Activated CD4-positive, alpha-beta memory T cell treated with anti-CD3 and anti-CD28 coated beads for 36 hours (primary cell): ENCODE data around the gene ODC1. TPM values are rescaled to one million over a fixed set of nuclear protein-coding genes. Genes with fewer than 3 reads are reported as not detected.

ENCODE experiments used
- CTCF ChIA-PET: fragments of 350-600 bp; sonication (Branson Sonifier 250); formaldehyde crosslinking; loops from one replicate; lab custom pipeline; 2021; ENCODE audit warnings: antibody characterized with exemption, inconsistent platforms; lab: Charles Lee
- POLR2A ChIA-PET: fragments of 350-600 bp; sonication (Branson Sonifier 250); formaldehyde crosslinking; loops from one replicate; lab custom pipeline; 2021; ENCODE audit warnings: antibody characterized with exemption; lab: Charles Lee
- DNase-seq: peaks from one replicate; pipeline ENCODE4 v3.0.0-alpha.2; 2020
- H3K27ac Mint-ChIP-seq: one replicate; pipeline ENCODE4 v1.8.0; 2021; ENCODE audit warnings: mixed read lengths
- H3K27me3 Mint-ChIP-seq: one replicate; pipeline ENCODE4 v1.8.0; 2021; ENCODE audit warnings: mixed read lengths
- H3K36me3 Mint-ChIP-seq: one replicate; pipeline ENCODE4 v1.8.0; 2021; ENCODE audit warnings: mixed read lengths
- H3K4me1 Mint-ChIP-seq: one replicate; pipeline ENCODE4 v1.8.0; 2021; ENCODE audit warnings: low read depth, mixed read lengths
- H3K4me3 Mint-ChIP-seq: one replicate; pipeline ENCODE4 v1.8.0; 2021; ENCODE audit warnings: mild to moderate bottlenecking, mixed read lengths
- H3K9me3 Mint-ChIP-seq: one replicate; pipeline ENCODE4 v1.8.0; 2021; ENCODE audit warnings: mixed read lengths
- intact Hi-C: fragments of 100-400 bp; cut with micrococcal nuclease; formaldehyde crosslinking; loops from one replicate; pipeline ENCODE4 v1.15.1; 2023
- total RNA-seq, 2 experiments: library from RNA; stranded (reverse); gene quantifications; one replicate each; pipeline ENCODE4 v1.2.3, GENCODE V29; 2021

The ODC1 gene
- total RNA-seq, 2 experiments from 2014 or later: 138 to 142 TPM

- Mint-ChIP-seq H3K27me3 (peaks cover 1% of the 10 kb centered on the region), H3K4me1 (peaks cover 14% of the 10 kb centered on the region), H3K27ac (peak overlapping the region; percentile 5), H3K4me3 (no peak overlapping the region), H3K36me3 (no peaks in the 10 kb centered on the region), H3K9me3 (no peaks in the 10 kb centered on the region)
- intact Hi-C loops: no loop called here
- POLR2A ChIA-PET: no interaction called here
- DNase-seq: no peak
- CTCF ChIA-PET: no interaction called here
Observed at GRCh38 chr2:10477443-10478297, 29.5 kb upstream of the ODC1 start.

GRCh38 chr2:10476723-10477442 lies 28.8 kb upstream of the ODC1 start:
- peak overlapping the region; percentile 5 for H3K27ac Mint-ChIP-seq
- intact Hi-C loops: no loop called here
- peaks cover 14% of the 10 kb centered on the region for H3K4me1 Mint-ChIP-seq
- ChIA-PET CTCF (no interaction called here), POLR2A (no interaction called here)
- H3K9me3 Mint-ChIP-seq: no peaks in the 10 kb centered on the region
- no peaks in the 10 kb centered on the region for H3K27me3 Mint-ChIP-seq
- H3K4me3 Mint-ChIP-seq: no peak overlapping the region
- H3K36me3 Mint-ChIP-seq: no peaks in the 10 kb centered on the region
- DNase-seq: no peak

GRCh38 chr2:10475811-10476660 lies 27.9 kb upstream of the ODC1 start:
- Mint-ChIP-seq H3K36me3 (no peaks in the 10 kb centered on the region), H3K27ac (no peak overlapping the region), H3K27me3 (no peaks in the 10 kb centered on the region), H3K4me3 (no peak overlapping the region), H3K4me1 (peaks cover 14% of the 10 kb centered on the region), H3K9me3 (no peaks in the 10 kb centered on the region)
- CTCF ChIA-PET: no interaction called here
- POLR2A ChIA-PET: no interaction called here
- intact Hi-C loops: no loop called here
- no peak for DNase-seq

GRCh38 chr2:10475221-10475722 lies 27.1 kb upstream of the ODC1 start:
- Mint-ChIP-seq H3K4me1 (peaks cover 14% of the 10 kb centered on the region), H3K36me3 (no peaks in the 10 kb centered on the region), H3K27ac (no peak overlapping the region), H3K9me3 (no peaks in the 10 kb centered on the region), H3K4me3 (no peak overlapping the region), H3K27me3 (no peaks in the 10 kb centered on the region)
- POLR2A ChIA-PET: no interaction called here
- CTCF ChIA-PET: no interaction called here
- intact Hi-C loops: no loop called here
- DNase-seq: no peak

GRCh38 chr2:10473121-10473756 lies 25.1 kb upstream of the ODC1 start:
- intact Hi-C loops: no loop called here
- no peaks in the 10 kb centered on the region for H3K36me3 Mint-ChIP-seq
- no peaks in the 10 kb centered on the region for H3K9me3 Mint-ChIP-seq
- peaks cover 14% of the 10 kb centered on the region for H3K4me1 Mint-ChIP-seq
- no peak overlapping the region for H3K27ac Mint-ChIP-seq
- POLR2A ChIA-PET: no interaction called here
- H3K4me3 Mint-ChIP-seq: no peak overlapping the region
- no peak for DNase-seq
- CTCF ChIA-PET: interaction anchor here (1.3 kb wide), 1 partner anchor 38 kb away, joined by 4 read pairs; no protein-coding TSS in a partner anchor
- H3K27me3 Mint-ChIP-seq: no peaks in the 10 kb centered on the region

- Mint-ChIP-seq H3K4me3 (no peak overlapping the region), H3K27me3 (no peaks in the 10 kb centered on the region), H3K9me3 (no peaks in the 10 kb centered on the region), H3K27ac (no peak overlapping the region), H3K36me3 (no peaks in the 10 kb centered on the region), H3K4me1 (peaks cover 2% of the 10 kb centered on the region)
- DNase-seq: no peak
- ChIA-PET POLR2A (no interaction called here), CTCF (interaction anchor here (1.3 kb wide), 1 partner anchor 37 kb away, joined by 4 read pairs; no protein-coding TSS in a partner anchor)
- intact Hi-C loops: no loop called here
Observed at GRCh38 chr2:10471955-10472354, 23.8 kb upstream of the ODC1 start.

GRCh38 chr2:10471046-10471571 lies 23.0 kb upstream of the ODC1 start:
- intact Hi-C loops: no loop called here
- H3K4me3 Mint-ChIP-seq: no peak overlapping the region
- H3K4me1 Mint-ChIP-seq: no peaks in the 10 kb centered on the region
- POLR2A ChIA-PET: no interaction called here
- no peak overlapping the region for H3K27ac Mint-ChIP-seq
- no peaks in the 10 kb centered on the region for H3K36me3 Mint-ChIP-seq
- no peaks in the 10 kb centered on the region for H3K27me3 Mint-ChIP-seq
- DNase-seq: no peak
- CTCF ChIA-PET: interaction anchor here (1.2 kb wide), 1 partner anchor 22 kb away, joined by 3 read pairs; no protein-coding TSS in a partner anchor
- H3K9me3 Mint-ChIP-seq: no peaks in the 10 kb centered on the region

GRCh38 chr2:10469955-10470608 lies 22.0 kb upstream of the ODC1 start:
- H3K4me3 Mint-ChIP-seq: no peak overlapping the region
- DNase-seq: no peak
- peaks cover 3% of the 10 kb centered on the region for H3K27me3 Mint-ChIP-seq
- H3K4me1 Mint-ChIP-seq: no peaks in the 10 kb centered on the region
- CTCF ChIA-PET: interaction anchor here (1.2 kb wide), 1 partner anchor 23 kb away, joined by 3 read pairs; no protein-coding TSS in a partner anchor
- H3K9me3 Mint-ChIP-seq: no peaks in the 10 kb centered on the region
- POLR2A ChIA-PET: no interaction called here
- H3K36me3 Mint-ChIP-seq: no peaks in the 10 kb centered on the region
- no peak overlapping the region for H3K27ac Mint-ChIP-seq
- intact Hi-C loops: no loop called here

GRCh38 chr2:10469301-10469700 lies 21.2 kb upstream of the ODC1 start:
- intact Hi-C loops: no loop called here
- POLR2A ChIA-PET: no interaction called here
- no peaks in the 10 kb centered on the region for H3K36me3 Mint-ChIP-seq
- no peaks in the 10 kb centered on the region for H3K4me1 Mint-ChIP-seq
- H3K27me3 Mint-ChIP-seq: peaks cover 3% of the 10 kb centered on the region
- no peaks in the 10 kb centered on the region for H3K9me3 Mint-ChIP-seq
- CTCF ChIA-PET: no interaction called here
- H3K4me3 Mint-ChIP-seq: no peak overlapping the region
- DNase-seq: no peak
- H3K27ac Mint-ChIP-seq: no peak overlapping the region

GRCh38 chr2:10467401-10467800 lies 19.3 kb upstream of the ODC1 start:
- H3K27me3 Mint-ChIP-seq: peaks cover 3% of the 10 kb centered on the region
- H3K9me3 Mint-ChIP-seq: no peaks in the 10 kb centered on the region
- no peak for DNase-seq
- H3K4me1 Mint-ChIP-seq: no peaks in the 10 kb centered on the region
- intact Hi-C loops: no loop called here
- no peak overlapping the region for H3K27ac Mint-ChIP-seq
- no peak overlapping the region for H3K4me3 Mint-ChIP-seq
- no peaks in the 10 kb centered on the region for H3K36me3 Mint-ChIP-seq
- ChIA-PET POLR2A (no interaction called here), CTCF (no interaction called here)

GRCh38 chr2:10466801-10467200 lies 18.7 kb upstream of the ODC1 start:
- ChIA-PET CTCF (no interaction called here), POLR2A (no interaction called here)
- Mint-ChIP-seq H3K4me3 (no peak overlapping the region), H3K27me3 (peaks cover 3% of the 10 kb centered on the region), H3K4me1 (no peaks in the 10 kb centered on the region), H3K9me3 (no peaks in the 10 kb centered on the region), H3K27ac (no peak overlapping the region), H3K36me3 (no peaks in the 10 kb centered on the region)
- intact Hi-C loops: no loop called here
- DNase-seq: no peak
